ENCODE results near the gene SNX33.

The SNX33 gene

DNA sequence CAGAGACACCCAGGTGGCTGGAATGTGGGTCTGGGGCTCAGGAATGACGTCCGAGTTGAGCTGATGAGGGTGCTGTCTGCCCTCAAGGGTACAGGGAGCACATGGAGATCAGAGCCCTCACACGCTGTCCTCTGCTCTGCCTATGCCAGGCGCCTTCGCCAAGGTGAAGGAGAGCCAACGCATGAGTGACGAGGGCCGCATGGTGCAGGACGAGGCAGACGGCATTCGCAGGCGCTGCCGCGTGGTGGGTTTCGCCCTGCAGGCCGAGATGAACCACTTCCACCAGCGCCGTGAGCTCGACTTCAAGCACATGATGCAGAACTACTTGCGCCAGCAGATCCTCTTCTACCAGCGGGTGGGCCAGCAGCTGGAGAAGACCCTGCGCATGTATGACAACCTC is 9.1 kb downstream of the SNX33 start:
- H3K9ac ChIP-seq (ENCODE audit: insufficient read length, low read depth) = no peak overlapping the region
- H3K27me3 ChIP-seq (ENCODE audit: insufficient read depth, insufficient read length) = no peaks in the 10 kb centered on the region
- H3K36me3 ChIP-seq (ENCODE audit: insufficient read depth, insufficient read length, low read length) = peaks cover 75% of the 10 kb centered on the region
- no peak overlapping the region for H3K4me3 ChIP-seq (ENCODE audit: insufficient read length, low read depth)
- H3K4me1 ChIP-seq (ENCODE audit: insufficient read depth, insufficient read length) = peaks cover 15% of the 10 kb centered on the region
- H3K9me3 ChIP-seq (ENCODE audit: insufficient read depth, low read length) = no peaks in the 10 kb centered on the region
- TF ChIP-seq YY1 (IDR thresholded peaks at IDR 0.05; ENCODE audit: insufficient read depth, insufficient read length) (no peak), ZNF274 (IDR thresholded peaks at IDR 0.05; ENCODE audit: low read depth, low read length) (no peak), SUZ12 (IDR thresholded peaks at IDR 0.05; ENCODE audit: extremely low read depth, insufficient read depth, insufficient read length) (no peak)
- no peak for DNase-seq (ENCODE audit: low read depth, low spot score)

DNA sequence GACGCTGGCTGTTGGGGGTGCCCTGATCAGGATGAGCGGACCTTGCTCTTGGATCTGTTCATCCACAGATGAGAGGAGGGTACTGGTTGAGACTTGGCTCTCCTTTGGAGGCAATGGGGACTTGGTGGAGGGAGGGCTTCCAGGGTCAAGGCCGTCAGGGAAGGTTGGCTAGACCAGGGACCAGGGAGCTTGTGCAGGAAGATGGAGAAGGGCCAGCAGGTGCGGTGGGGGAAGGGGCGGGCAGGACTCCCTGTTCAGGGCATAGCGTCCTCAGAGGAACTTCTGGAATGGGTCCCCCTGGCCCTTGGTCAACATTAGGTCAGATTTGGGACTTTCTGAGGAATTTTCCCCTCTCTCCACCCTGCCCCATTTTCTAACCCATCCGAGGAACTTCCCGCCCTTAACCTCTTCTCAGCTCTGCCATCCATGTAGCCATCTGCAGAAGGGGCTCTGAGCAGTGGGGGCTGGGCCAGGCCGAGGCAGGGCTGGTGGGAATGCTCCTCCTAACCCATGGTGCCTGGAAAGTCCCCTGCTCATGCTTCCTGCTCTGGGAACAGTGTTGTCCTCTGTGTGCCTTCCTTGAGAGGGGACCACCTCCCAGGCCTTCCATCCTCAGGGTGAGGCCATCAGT is 11.5 kb downstream of the SNX33 start:
- Histone ChIP-seq H3K9me3 (ENCODE audit: insufficient read depth, low read length) (no peaks in the 10 kb centered on the region), H3K36me3 (ENCODE audit: insufficient read depth, insufficient read length, low read length) (peaks cover 56% of the 10 kb centered on the region), H3K27me3 (ENCODE audit: insufficient read depth, insufficient read length) (no peaks in the 10 kb centered on the region), H3K9ac (ENCODE audit: insufficient read length, low read depth) (no peak overlapping the region), H3K4me1 (ENCODE audit: insufficient read depth, insufficient read length) (peaks cover 8% of the 10 kb centered on the region), H3K4me3 (ENCODE audit: insufficient read length, low read depth) (no peak overlapping the region)
- TF ChIP-seq ZNF274 (IDR thresholded peaks at IDR 0.05; ENCODE audit: low read depth, low read length) (no peak), YY1 (IDR thresholded peaks at IDR 0.05; ENCODE audit: insufficient read depth, insufficient read length) (no peak), SUZ12 (IDR thresholded peaks at IDR 0.05; ENCODE audit: extremely low read depth, insufficient read depth, insufficient read length) (no peak)
- no peak for DNase-seq (ENCODE audit: low read depth, low spot score)

DNA sequence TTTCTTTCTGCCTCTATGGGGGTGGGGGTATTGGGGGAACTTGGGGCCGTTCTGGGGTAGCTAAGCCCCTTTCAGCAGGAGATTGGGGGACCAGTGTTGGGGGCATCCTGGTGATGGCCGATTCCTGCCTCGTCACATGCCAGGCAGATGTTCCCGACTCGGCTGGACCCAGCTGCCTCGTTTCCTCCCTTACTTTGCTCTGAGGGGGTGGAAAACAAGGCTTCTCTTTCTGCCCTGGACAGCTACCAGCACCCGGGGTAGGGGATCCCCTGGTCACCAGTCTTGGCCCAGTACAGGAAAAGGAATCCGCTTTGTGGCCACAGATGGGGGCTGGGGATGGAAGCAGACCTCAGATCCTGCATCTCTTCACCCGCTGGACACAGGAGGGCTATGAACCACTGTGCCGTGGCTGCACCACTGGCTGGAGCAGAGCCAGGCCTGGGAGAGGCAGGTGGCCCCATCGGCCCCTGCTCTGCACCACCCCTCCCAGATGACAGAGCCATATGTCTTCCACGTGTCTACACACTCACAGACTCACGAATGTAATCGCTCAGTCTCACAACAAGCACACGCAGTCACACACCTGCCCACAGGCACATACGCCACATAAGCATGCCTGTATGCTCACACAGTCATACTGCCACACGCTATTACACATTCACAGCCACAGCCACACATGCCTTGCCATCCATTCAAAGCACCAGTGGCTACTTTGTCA is 12.4 kb downstream of the SNX33 start:
- DNase-seq (ENCODE audit: low read depth, low spot score) = no peak
- Histone ChIP-seq H3K27me3 (ENCODE audit: insufficient read depth, insufficient read length) (no peaks in the 10 kb centered on the region), H3K4me3 (ENCODE audit: insufficient read length, low read depth) (no peak overlapping the region), H3K9ac (ENCODE audit: insufficient read length, low read depth) (peak overlapping the region; percentile 11), H3K4me1 (ENCODE audit: insufficient read depth, insufficient read length) (peaks cover 8% of the 10 kb centered on the region), H3K36me3 (ENCODE audit: insufficient read depth, insufficient read length, low read length) (peaks cover 48% of the 10 kb centered on the region), H3K9me3 (ENCODE audit: insufficient read depth, low read length) (no peaks in the 10 kb centered on the region)
- TF ChIP-seq YY1 (IDR thresholded peaks at IDR 0.05; ENCODE audit: insufficient read depth, insufficient read length) (no peak), ZNF274 (IDR thresholded peaks at IDR 0.05; ENCODE audit: low read depth, low read length) (no peak), SUZ12 (IDR thresholded peaks at IDR 0.05; ENCODE audit: extremely low read depth, insufficient read depth, insufficient read length) (no peak)

DNA sequence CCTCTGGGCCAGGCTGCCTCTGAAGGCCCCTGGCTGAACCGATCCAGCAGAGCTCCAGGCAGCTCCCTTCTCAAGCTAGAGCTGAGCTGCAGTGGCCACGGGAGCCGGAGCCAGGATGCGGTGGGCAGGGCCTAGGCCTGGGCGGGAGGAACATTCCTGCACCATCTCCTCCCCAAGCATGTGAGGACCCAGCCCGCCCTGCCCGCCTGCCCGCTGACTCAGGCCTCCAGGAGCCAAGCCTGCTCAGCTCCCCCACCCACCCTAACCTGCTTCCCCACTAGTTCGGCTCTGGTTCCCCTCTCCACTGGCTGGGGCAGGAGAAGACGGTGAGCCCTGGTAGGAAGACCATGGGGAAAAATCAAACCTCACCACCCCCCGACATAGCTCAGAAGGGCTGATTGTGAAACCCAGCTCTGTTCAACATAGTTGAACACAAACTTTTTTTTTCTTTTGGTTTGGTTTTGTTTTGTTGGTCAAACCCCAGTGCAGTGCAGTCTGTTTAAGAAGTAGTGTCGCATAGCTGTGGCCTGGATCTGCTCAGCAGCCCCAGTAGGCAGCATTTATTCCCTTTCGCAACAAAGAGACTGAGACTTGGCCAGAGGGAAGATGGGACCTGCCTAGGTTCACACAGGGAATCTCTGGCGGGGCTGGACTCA is 13.5 kb downstream of the SNX33 start:
- Histone ChIP-seq H3K4me1 (ENCODE audit: insufficient read depth, insufficient read length) (peaks cover 8% of the 10 kb centered on the region), H3K9me3 (ENCODE audit: insufficient read depth, low read length) (no peaks in the 10 kb centered on the region), H3K27me3 (ENCODE audit: insufficient read depth, insufficient read length) (no peaks in the 10 kb centered on the region), H3K36me3 (ENCODE audit: insufficient read depth, insufficient read length, low read length) (peaks cover 37% of the 10 kb centered on the region), H3K9ac (ENCODE audit: insufficient read length, low read depth) (peak overlapping the region; percentile 78), H3K4me3 (ENCODE audit: insufficient read length, low read depth) (no peak overlapping the region)
- no peak for DNase-seq (ENCODE audit: low read depth, low spot score)
- no peak for TF ChIP-seq YY1 (IDR thresholded peaks at IDR 0.05; ENCODE audit: insufficient read depth, insufficient read length)
- TF ChIP-seq ZNF274 (IDR thresholded peaks at IDR 0.05; ENCODE audit: low read depth, low read length) = no peak
- no peak for TF ChIP-seq SUZ12 (IDR thresholded peaks at IDR 0.05; ENCODE audit: extremely low read depth, insufficient read depth, insufficient read length)

DNA sequence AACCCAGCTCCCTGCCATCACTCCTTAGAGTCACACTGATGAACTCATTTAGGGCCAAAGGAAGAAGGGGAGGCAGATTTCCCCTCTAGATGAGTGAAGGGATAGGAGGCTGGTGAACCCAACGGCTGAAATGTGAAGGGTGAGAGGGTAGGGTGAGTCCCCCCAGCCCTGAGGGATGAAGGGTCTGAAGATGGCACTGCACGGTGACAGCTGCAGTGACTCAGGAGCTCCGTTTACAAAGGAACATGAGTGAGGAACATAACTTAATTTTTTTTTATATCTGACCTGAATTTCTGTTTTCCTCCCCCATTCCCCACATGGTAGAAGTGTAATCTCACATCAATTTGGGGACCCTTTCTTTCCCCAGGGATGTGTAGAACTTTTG is 14.0 kb downstream of the SNX33 start:
- TF ChIP-seq ZNF274 (IDR thresholded peaks at IDR 0.05; ENCODE audit: low read depth, low read length) (no peak), SUZ12 (IDR thresholded peaks at IDR 0.05; ENCODE audit: extremely low read depth, insufficient read depth, insufficient read length) (no peak), YY1 (IDR thresholded peaks at IDR 0.05; ENCODE audit: insufficient read depth, insufficient read length) (no peak)
- Histone ChIP-seq H3K27me3 (ENCODE audit: insufficient read depth, insufficient read length) (no peaks in the 10 kb centered on the region), H3K36me3 (ENCODE audit: insufficient read depth, insufficient read length, low read length) (peaks cover 32% of the 10 kb centered on the region), H3K9ac (ENCODE audit: insufficient read length, low read depth) (no peak overlapping the region), H3K4me1 (ENCODE audit: insufficient read depth, insufficient read length) (peaks cover 11% of the 10 kb centered on the region), H3K9me3 (ENCODE audit: insufficient read depth, low read length) (no peaks in the 10 kb centered on the region), H3K4me3 (ENCODE audit: insufficient read length, low read depth) (no peak overlapping the region)
- DNase-seq (ENCODE audit: low read depth, low spot score) = no peak

DNA sequence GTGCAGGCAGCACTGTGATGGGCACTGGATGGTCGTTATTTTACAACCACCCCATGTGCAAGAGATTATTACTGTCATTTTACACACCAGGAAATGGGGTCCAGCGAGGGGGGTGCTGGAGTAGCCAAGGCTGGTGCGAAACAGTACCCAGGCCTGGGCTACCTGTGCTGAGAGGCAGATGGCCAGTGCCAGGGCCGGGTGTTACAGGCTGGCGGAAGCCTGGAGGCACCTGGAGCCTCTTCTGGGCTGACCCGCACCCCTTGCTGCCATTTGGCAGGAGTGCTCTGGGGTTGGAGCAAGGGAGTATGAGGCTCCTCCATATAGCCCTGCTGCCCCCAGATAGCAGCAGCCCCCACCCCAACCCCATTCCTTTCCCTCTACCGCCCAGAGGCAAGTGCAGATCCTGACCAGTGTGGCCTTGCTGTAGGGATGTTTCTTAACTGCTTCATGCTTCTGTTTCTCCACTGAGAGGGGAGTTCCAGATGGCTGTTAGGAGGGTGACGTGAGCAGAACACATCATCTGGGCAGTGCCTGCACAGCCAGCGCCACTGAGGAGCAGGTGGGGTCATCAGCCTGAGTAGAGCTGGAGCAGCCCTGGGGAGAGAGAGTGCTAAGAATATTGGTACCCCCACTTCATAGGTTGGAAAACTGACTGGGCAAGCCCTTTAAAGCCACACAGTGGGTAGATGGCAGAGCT is 15.3 kb downstream of the SNX33 start:
- Histone ChIP-seq H3K9ac (ENCODE audit: insufficient read length, low read depth) (no peak overlapping the region), H3K9me3 (ENCODE audit: insufficient read depth, low read length) (no peaks in the 10 kb centered on the region), H3K4me1 (ENCODE audit: insufficient read depth, insufficient read length) (peaks cover 13% of the 10 kb centered on the region), H3K27me3 (ENCODE audit: insufficient read depth, insufficient read length) (no peaks in the 10 kb centered on the region), H3K36me3 (ENCODE audit: insufficient read depth, insufficient read length, low read length) (peaks cover 20% of the 10 kb centered on the region), H3K4me3 (ENCODE audit: insufficient read length, low read depth) (no peak overlapping the region)
- no peak for TF ChIP-seq ZNF274 (IDR thresholded peaks at IDR 0.05; ENCODE audit: low read depth, low read length)
- no peak for TF ChIP-seq SUZ12 (IDR thresholded peaks at IDR 0.05; ENCODE audit: extremely low read depth, insufficient read depth, insufficient read length)
- TF ChIP-seq YY1 (IDR thresholded peaks at IDR 0.05; ENCODE audit: insufficient read depth, insufficient read length) = no peak
- DNase-seq (ENCODE audit: low read depth, low spot score) = no peak

All from NT2/D1 (cell line).